ENCODE results near the gene TMEM184B. TPM values are rescaled to one million over a fixed set of nuclear protein-coding genes. Genes with fewer than 3 reads are reported as not detected.

The TMEM184B gene
- total and polyA plus RNA-seq, 2 of the 8 experiments (the other 6 are each of a cell fraction or from before 2014, with no cell fraction given): 41.6 to 81.0 TPM

DNA sequence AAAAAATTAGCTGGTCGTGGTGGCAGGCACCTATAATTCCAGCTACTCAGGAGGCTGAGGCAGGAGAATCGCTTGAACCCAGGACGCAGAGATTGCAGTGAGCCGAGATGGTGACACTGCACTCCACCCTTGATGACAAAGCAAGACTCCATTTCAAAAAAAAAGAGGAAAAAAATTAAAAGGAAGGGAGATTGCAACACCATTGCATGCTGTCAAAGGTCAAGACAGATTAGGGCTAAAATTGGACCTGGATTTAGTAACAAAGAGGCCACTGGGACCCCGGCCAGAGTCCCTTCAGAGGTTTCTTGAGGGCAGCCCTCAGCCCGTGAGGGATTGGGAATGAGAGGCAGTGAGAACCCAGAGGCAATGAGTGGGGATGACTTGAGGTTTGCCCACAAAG is 79.2 kb downstream of the TMEM184B start (continued):
- TF ChIP-seq PHF8 (conservative IDR thresholded peaks at IDR 0.05; ENCODE audit: low read depth, low read length) (no peak), JUN (IDR thresholded peaks at IDR 0.05; ENCODE audit: low read depth, low read length) (no peak), MAFK (IDR thresholded peaks at IDR 0.05; ENCODE audit: low read depth, low read length) (no peak), TAF1 (IDR thresholded peaks at IDR 0.05; ENCODE audit: low read depth, low read length) (no peak), YY1 (IDR thresholded peaks at IDR 0.05; ENCODE audit: low read depth, low read length) (no peak), JUND (IDR thresholded peaks at IDR 0.05; ENCODE audit: low read length) (no peak), KDM1A (IDR thresholded peaks at IDR 0.05; ENCODE audit: borderline replicate concordance, low read length) (no peak), NRF1 (IDR thresholded peaks at IDR 0.05; ENCODE audit: low read depth, low read length) (no peak)
